Erythroblast (primary cell): ENCODE results near the gene NME7.

Experiments
- DNase-seq, 2 experiments: peaks; one replicate each; lab custom pipeline; 2025; lab: John Stamatoyannopoulos, UW
- GATA1 ChIP-seq: IDR thresholded peaks from 2 replicates; pipeline ENCODE4 v1.6.1; 2011; ENCODE audit warnings: low read depth, mild to moderate bottlenecking, control low read depth, low read length, moderate library complexity
- POLR2A ChIP-seq: IDR thresholded peaks from 2 replicates; pipeline ENCODE4 v1.6.1; 2011; ENCODE audit warnings: mild to moderate bottlenecking, low read length

The NME7 gene

GRCh38 chr1:169094897-169095569, 272.6 kb downstream of the NME7 start:
- DNase-seq, result no peak
- TF ChIP-seq POLR2A (no peak), GATA1 (no peak)

DNA sequence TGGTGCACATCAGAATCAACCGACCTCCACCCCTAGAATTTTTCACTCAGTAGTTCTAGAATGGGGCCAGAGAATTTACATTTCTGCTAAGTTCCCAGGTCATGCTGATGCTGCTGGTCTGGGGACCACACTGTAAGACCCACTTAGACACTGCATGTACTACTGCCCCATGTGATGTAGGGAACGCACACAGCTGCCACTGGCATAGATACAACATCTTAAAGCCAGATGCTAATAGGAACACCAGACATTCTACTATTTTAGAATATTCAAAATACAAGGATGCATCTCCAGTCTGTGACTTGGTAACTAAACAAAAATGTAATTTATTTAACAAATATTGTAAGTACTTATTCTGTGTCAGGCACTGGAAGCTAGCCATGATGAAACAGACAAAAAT, 275.2 kb downstream of the NME7 start:
- TF ChIP-seq POLR2A (no peak), GATA1 (no peak)
- no peak for DNase-seq

DNA sequence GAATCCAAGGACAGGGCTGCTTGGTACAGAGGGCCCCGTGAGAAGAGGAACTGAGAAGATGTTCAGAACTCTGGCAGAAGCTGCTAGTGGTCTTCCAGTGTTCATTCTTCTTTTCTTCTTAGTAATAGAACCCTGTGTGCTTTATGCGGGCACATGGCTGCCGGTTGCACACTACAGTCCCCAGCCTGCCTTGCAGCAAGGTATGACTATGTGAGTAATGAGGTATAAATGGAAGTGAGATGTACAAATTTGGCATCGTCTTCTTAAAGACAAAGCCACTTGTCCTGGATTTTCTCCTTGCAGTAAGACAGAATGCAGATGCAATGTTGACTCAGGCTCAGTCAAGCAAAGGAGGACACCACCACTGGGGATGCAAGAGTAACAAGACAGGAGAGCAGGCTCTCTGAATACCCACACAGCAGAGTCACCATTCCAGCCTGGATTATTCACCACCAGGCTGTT, 276.1 kb downstream of the NME7 start:
- TF ChIP-seq POLR2A, result no peak
- TF ChIP-seq GATA1, result no peak
- no peak for DNase-seq

DNA sequence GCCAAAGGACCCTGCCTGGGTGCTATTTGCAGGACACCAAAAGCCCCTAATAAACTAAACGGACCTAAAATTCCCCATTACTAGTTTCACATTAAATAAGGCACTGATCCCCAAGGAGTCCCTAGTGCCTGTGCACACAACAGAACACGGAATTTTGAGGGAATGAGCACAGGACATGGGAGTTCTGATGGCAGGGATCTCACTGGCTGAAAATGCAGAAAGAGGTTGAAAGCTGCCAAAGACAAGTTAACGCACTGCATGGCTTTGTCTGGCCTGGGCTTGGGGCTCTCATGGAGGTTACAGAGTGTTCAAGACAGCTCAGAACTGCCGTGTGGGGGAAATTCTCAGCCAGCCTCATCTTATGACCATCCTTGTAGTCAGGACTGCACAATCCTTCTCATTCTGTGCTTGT, 276.7 kb downstream of the NME7 start:
- no peak for TF ChIP-seq GATA1
- TF ChIP-seq POLR2A, result no peak

DNA sequence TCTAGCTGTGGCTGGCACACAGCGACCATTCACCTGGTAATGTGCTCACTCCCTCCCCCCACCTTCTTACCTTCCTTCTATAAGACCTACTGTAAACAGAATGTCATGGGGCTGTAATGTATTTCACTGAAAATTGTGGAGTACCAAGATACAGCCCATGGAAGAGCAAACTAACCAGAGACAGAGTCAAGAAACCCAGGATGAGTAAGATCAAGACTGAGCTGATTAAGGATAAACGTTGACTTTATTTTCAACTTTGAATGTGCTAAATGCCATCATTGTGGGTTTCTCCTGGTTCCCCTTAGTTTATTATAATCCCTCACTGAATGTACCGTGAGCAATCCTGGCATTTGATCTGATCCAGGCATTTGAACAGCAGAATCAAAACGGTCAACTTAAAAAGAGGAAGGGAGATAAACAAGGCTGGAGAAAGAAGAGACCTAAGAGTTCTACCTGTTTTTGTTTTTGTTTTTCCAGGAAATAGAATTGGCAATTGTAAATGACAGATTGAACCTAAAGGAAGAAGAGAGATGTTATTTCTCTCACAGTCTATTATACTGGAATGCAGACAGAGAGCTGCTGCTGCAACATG, 277.2 kb downstream of the NME7 start:
- DNase-seq, result no peak
- TF ChIP-seq GATA1 (no peak), POLR2A (no peak)

More for the DNA sequence above, 276.7 kb downstream of the NME7 start:
- DNase-seq, result no peak

DNA sequence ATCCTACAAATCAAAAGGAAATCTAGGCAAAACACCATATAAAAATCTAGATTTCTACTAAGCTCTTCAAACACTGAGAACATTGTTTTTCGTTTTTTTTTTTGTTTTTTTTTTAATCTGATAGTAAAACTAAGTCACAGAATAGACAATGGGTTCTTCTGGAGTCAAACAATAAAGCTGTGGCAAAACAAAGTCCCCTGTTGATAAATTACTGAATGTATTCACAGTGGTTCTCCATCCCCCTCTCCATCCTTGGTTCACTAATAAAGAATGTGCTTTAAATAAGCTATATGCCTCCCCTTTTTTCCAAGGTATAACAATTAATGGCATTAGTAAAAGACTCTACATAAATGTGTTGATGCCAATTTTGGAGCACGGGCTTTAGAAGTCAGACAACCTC, 277.8 kb downstream of the NME7 start:
- no peak for TF ChIP-seq GATA1
- TF ChIP-seq POLR2A, result no peak
- no peak for DNase-seq

- TF ChIP-seq GATA1 (no peak), POLR2A (no peak)
- no peak for DNase-seq
Measured at GRCh38 chr1:169087876-169088275, 279.7 kb downstream of the NME7 start.

DNA sequence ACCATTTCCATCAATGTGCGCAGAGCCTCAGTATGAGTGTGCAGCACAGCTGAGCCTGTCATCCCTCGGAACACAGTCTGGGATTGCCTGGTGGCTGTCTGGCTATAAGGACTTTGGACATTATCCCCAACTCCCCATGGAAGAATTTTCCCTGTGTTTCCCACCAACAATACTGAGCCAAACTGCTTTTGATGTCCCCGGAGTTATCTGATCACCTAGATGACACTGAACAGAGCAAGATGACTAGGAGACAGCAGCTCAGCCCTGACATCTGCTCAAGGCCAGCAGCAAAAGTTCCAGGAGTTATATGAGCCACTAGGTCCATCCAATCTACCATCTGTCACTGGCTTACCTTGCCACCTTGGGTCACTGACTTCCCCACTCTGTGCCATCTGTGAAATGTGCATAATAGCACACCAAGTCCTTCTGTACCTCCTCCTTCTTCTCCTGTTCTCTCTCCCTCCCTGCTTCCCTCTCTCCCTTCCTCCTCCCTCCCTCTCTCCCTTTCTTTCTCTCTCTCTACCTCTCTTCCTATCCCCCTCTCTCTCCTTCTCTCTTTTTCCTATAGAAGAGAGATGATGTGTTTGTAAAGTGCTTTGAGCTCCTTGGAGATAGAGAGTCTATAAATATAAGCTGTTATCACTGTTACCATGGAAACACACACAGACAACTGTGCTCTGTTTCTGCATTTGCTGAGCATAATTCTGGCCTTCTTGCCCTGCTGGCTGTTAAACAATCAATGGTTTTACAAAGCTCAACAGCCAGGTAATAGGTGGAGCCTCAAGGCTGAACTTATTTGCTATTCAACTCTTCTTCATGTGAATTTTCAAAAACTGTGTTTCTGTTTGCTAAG, 280.8 kb downstream of the NME7 start:
- peak in 1 of 2 experiments; percentile 46 for DNase-seq
- TF ChIP-seq GATA1 (no peak), POLR2A (no peak)

- TF ChIP-seq POLR2A, result no peak
- TF ChIP-seq GATA1, result no peak
- DNase-seq, result no peak
Measured at GRCh38 chr1:169085911-169086310, 281.7 kb downstream of the NME7 start.
